ENCODE results near the gene GRB7.

- TF ChIP-seq EZH2phosphoT487 (IDR thresholded peaks at IDR 0.05; ENCODE audit: insufficient read depth, low read depth) (no peak), EZH2 (IDR thresholded peaks at IDR 0.05; ENCODE audit: insufficient read depth, poor library complexity, severe bottlenecking) (no peak)
These were observed 37.4 kb upstream of the GRB7 start for GRCh38 chr17:39700148-39700987.

Data from GM23248 (cell line).